Peyer's patch (tissue), 4 donors: ENCODE measurements around the gene MARCHF4.

ENCODE experiments used
- CTCF ChIP-seq, 6 experiments: fragments of 450-650 bp in 4 of 6; fragments of 200-600 bp in 2 of 6; sonication (generic) in 1 of 6; IDR thresholded peaks; one replicate each; pipeline ENCODE4 v1.5.1; 2017 to 2019; ENCODE audit warnings: antibody characterized with exemption in 6 of 6, mild to moderate bottlenecking in 3 of 6, moderate library complexity in 1 of 6
- POLR2A ChIP-seq, 2 donors: fragments of 450-650 bp; IDR thresholded peaks; one replicate each; pipeline ENCODE4 v1.5.1; 2017; ENCODE audit warnings: antibody characterized with exemption in 2 of 2, mild to moderate bottlenecking in 2 of 2, moderate library complexity in 2 of 2

GRCh38 chr2:216363221-216363620 is 9.1 kb downstream of the MARCHF4 start:
- TF ChIP-seq CTCF (IDR thresholded peaks at IDR 0.05) = no peak
- no peak for TF ChIP-seq POLR2A (IDR thresholded peaks at IDR 0.05)
